Left lung (tissue), 10 donors: ENCODE measurements around the gene CALCB. TPM values are rescaled to one million over a fixed set of nuclear protein-coding genes. Genes with fewer than 3 reads are reported as not detected.

ENCODE experiments used
- ATAC-seq: fragments of 200-7000 bp; cut with Tn5 transposase; one replicate; pipeline ENCODE4 v1.9.1; 2020; ENCODE audit warnings: moderate library complexity
- DNase-seq, 4 donors: peaks; one replicate each; pipeline ENCODE4 v3.0.0-alpha.2; 2013 to 2020
- H3K27ac ChIP-seq, 2 donors: fragments of 200-600 bp; sonication (generic) in 1 of 2; one replicate each; pipeline versions ENCODE4 v1.5.0 to v1.8.0; 2020 to 2021
- H3K27me3 ChIP-seq, 2 donors: fragments of 200-600 bp; sonication (generic) in 1 of 2; one replicate each; pipeline versions ENCODE4 v1.5.0 to v1.8.0; 2020 to 2021
- H3K36me3 ChIP-seq, 2 donors: fragments of 200-600 bp; sonication (generic) in 1 of 2; one replicate each; pipeline versions ENCODE4 v1.5.0 to v1.8.0; 2020 to 2021
- H3K4me1 ChIP-seq, 2 donors: fragments of 200-600 bp; one replicate each; pipeline ENCODE4 v1.8.0; 2021
- H3K4me3 ChIP-seq, 2 donors: fragments of 200-600 bp; sonication (generic) in 1 of 2; one replicate each; pipeline versions ENCODE4 v1.5.0 to v1.8.0; 2020 to 2021; ENCODE audit warnings: mild to moderate bottlenecking in 1 of 2
- H3K9me3 ChIP-seq, 2 donors: fragments of 200-600 bp; sonication (generic) in 1 of 2; one replicate each; pipeline versions ENCODE4 v1.5.0 to v1.8.0; 2020 to 2021
- CTCF ChIP-seq, 2 donors: fragments of 200-600 bp; sonication (generic) in 1 of 2; IDR thresholded peaks; one replicate each; pipeline versions ENCODE4 v1.5.0 to v1.8.0; 2021; ENCODE audit warnings: antibody characterized with exemption in 2 of 2
- intact Hi-C, 2 donors: fragments of 100-400 bp; cut with DNase I; formaldehyde crosslinking; loops; one replicate each; pipeline versions ENCODE4 v1.11.2 to v1.14.2; 2022
- polyA plus RNA-seq, 6 donors: library from polyadenylated mRNA; unstranded; fragments of 120-200 nt; gene quantifications; one replicate each; pipeline ENCODE4 v1.2.1, GENCODE V29; 2013; ENCODE audit not compliant: insufficient read length in 6 of 6
- total RNA-seq, 2 donors: library from RNA; stranded (reverse); fragmentation: NEBNext Ultra II Directional; extraction: Animal tissue kit (Norgen Biotek cat#: 25700); gene quantifications; one replicate each; pipeline ENCODE4 v1.2.1, GENCODE V29; 2021
- donor health status: DM: no; HTN: yes; CAD: no.
- donor health status: DM: no; HTN: no; CAD: no.

CALCB gene
- total and polyA plus RNA-seq, 8 donors = 0.11 to 0.28 (median 0.17) TPM; not detected in 1

- Histone ChIP-seq H3K27me3 (peaks cover 11 to 37% of the 10 kb centered on the region in 2 donors), H3K9me3 (no peaks in the 10 kb centered on the region), H3K4me3 (no peak overlapping the region), H3K4me1 (no peaks in the 10 kb centered on the region), H3K27ac (no peak overlapping the region), H3K36me3 (no peaks in the 10 kb centered on the region)
- DNase-seq (no peak), ATAC-seq (no peak)
- intact Hi-C loops = no loop called here
- TF ChIP-seq CTCF (IDR thresholded peaks at IDR 0.05) = no peak
Observed at GRCh38 chr11:15119352-15119751, 46.0 kb downstream of the CALCB start.

- no peaks in the 10 kb centered on the region for H3K9me3 ChIP-seq
- no peaks in the 10 kb centered on the region for H3K4me1 ChIP-seq
- DNase-seq (no peak), ATAC-seq (no peak)
- no peak overlapping the region for H3K4me3 ChIP-seq
- no peak for TF ChIP-seq CTCF (IDR thresholded peaks at IDR 0.05)
- H3K36me3 ChIP-seq = no peaks in the 10 kb centered on the region
- H3K27ac ChIP-seq = no peak overlapping the region
- intact Hi-C loops = no loop called here
- H3K27me3 ChIP-seq = peaks cover 7 to 35% of the 10 kb centered on the region in 2 donors
Observed at GRCh38 chr11:15119826-15120225, 46.4 kb downstream of the CALCB start.

DNA sequence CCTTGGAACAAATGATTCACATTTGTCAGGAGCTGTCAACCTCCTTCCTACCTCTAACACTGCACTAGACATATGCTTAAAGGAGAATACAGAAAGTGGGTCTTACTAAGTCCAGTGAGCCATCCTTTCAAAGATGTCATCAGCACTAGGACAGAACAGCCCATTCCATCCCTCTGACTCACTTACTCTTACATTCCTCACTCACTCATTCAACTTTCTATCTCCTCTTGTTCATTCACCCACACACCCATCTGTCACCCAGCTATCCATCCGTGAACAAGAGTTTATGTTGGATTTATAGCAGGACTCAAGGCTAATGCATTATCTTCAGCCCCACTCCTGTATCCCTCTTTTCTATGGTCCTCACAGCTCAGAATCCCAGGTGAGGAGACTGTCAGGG is 50.5 kb downstream of the CALCB start:
- no peaks in the 10 kb centered on the region for H3K4me1 ChIP-seq
- H3K36me3 ChIP-seq = no peaks in the 10 kb centered on the region
- H3K9me3 ChIP-seq = no peaks in the 10 kb centered on the region
- intact Hi-C loops = no loop called here
- H3K27me3 ChIP-seq = peaks cover 0 to 9% of the 10 kb centered on the region in 2 donors
- no peak for TF ChIP-seq CTCF (IDR thresholded peaks at IDR 0.05)
- ATAC-seq = no peak
- H3K4me3 ChIP-seq = no peak overlapping the region
- no peak for DNase-seq
- H3K27ac ChIP-seq = no peak overlapping the region

- H3K4me1 ChIP-seq = no peaks in the 10 kb centered on the region
- H3K27me3 ChIP-seq = peaks cover 0 to 9% of the 10 kb centered on the region in 2 donors
- DNase-seq = no peak
- no peak for ATAC-seq
- no peak for TF ChIP-seq CTCF (IDR thresholded peaks at IDR 0.05)
- intact Hi-C loops = no loop called here
- no peaks in the 10 kb centered on the region for H3K9me3 ChIP-seq
- H3K27ac ChIP-seq = no peak overlapping the region
- no peaks in the 10 kb centered on the region for H3K36me3 ChIP-seq
- H3K4me3 ChIP-seq = no peak overlapping the region
Observed at GRCh38 chr11:15124528-15124927, 51.1 kb downstream of the CALCB start.

DNA sequence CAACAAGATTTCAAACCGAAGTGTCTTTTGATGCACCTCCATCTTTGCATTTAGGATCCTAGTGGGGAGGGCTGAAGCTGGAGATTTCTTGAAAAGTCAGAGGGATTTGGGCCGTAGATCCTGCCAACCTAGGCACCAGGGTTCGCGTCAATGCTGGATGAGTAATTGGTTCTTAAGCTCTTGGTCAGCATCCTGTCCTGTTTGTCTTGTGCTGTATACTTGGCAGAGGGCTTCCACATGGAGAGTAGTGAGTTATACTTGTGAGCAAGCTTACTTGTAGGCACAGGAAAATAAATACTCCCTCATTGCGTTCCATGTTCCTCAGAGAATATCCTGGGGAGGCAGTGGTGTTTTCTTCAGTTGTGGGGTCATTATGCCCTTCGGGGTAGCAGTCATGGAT is 53.9 kb downstream of the CALCB start:
- no peak for DNase-seq
- no peak for TF ChIP-seq CTCF (IDR thresholded peaks at IDR 0.05)
- H3K4me3 ChIP-seq = no peak overlapping the region
- no peaks in the 10 kb centered on the region for H3K36me3 ChIP-seq
- peaks cover 0 to 9% of the 10 kb centered on the region in 2 donors for H3K27me3 ChIP-seq
- no peak for ATAC-seq
- no peaks in the 10 kb centered on the region for H3K4me1 ChIP-seq
- intact Hi-C loops = no loop called here
- no peaks in the 10 kb centered on the region for H3K9me3 ChIP-seq
- H3K27ac ChIP-seq = no peak overlapping the region

Other genes with a start within 250 kb of the CALCB start
- 10 to 100 TPM; 11.5 to 13.3 TPM for gene CYP2R1, start 181.4 kb upstream of the CALCB start, total RNA-seq
- gene CYP2R1, start 181.4 kb upstream of the CALCB start, polyA plus RNA-seq = 10 to 100 TPM; 26.1 to 34.8 (median 31.0) TPM
- gene CALCA, start 101.2 kb upstream of the CALCB start, total RNA-seq = 1 to 10 TPM in 1 of 2 donors, under 1 TPM in 1; 0.41 to 1.3 TPM
- gene CALCA, start 101.2 kb upstream of the CALCB start, polyA plus RNA-seq = 1 to 10 TPM; 2.0 to 3.1 (median 2.6) TPM
- gene INSC, start 41.3 kb downstream of the CALCB start, total RNA-seq = under 1 TPM; 0.52 to 0.79 TPM
- gene INSC, start 41.3 kb downstream of the CALCB start, polyA plus RNA-seq = 1 to 10 TPM in 1 of 6 donors, under 1 TPM in 5; 0.34 to 1.1 (median 0.57) TPM